ENCODE results near the gene VSIG10L2. TPM values are rescaled to one million over a fixed set of nuclear protein-coding genes. Genes with fewer than 3 reads are reported as not detected.

Gene VSIG10L2
- total RNA-seq, 4 donors from 2014 or later = not detected

GRCh38 chr11:125931668-125932067, 14.2 kb upstream of the VSIG10L2 start:
- TF ChIP-seq, protein P1, sequence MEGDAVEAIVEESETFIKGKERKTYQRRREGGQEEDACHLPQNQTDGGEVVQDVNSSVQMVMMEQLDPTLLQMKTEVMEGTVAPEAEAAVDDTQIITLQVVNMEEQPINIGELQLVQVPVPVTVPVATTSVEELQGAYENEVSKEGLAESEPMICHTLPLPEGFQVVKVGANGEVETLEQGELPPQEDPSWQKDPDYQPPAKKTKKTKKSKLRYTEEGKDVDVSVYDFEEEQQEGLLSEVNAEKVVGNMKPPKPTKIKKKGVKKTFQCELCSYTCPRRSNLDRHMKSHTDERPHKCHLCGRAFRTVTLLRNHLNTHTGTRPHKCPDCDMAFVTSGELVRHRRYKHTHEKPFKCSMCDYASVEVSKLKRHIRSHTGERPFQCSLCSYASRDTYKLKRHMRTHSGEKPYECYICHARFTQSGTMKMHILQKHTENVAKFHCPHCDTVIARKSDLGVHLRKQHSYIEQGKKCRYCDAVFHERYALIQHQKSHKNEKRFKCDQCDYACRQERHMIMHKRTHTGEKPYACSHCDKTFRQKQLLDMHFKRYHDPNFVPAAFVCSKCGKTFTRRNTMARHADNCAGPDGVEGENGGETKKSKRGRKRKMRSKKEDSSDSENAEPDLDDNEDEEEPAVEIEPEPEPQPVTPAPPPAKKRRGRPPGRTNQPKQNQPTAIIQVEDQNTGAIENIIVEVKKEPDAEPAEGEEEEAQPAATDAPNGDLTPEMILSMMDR (IDR thresholded peaks at IDR 0.05; ENCODE audit: low read depth) = no peak

- TF ChIP-seq, protein P1 (IDR thresholded peaks at IDR 0.05; ENCODE audit: low read depth) = no peak
Observed at GRCh38 chr11:125932301-125932700, 13.5 kb upstream of the VSIG10L2 start.

DNA sequence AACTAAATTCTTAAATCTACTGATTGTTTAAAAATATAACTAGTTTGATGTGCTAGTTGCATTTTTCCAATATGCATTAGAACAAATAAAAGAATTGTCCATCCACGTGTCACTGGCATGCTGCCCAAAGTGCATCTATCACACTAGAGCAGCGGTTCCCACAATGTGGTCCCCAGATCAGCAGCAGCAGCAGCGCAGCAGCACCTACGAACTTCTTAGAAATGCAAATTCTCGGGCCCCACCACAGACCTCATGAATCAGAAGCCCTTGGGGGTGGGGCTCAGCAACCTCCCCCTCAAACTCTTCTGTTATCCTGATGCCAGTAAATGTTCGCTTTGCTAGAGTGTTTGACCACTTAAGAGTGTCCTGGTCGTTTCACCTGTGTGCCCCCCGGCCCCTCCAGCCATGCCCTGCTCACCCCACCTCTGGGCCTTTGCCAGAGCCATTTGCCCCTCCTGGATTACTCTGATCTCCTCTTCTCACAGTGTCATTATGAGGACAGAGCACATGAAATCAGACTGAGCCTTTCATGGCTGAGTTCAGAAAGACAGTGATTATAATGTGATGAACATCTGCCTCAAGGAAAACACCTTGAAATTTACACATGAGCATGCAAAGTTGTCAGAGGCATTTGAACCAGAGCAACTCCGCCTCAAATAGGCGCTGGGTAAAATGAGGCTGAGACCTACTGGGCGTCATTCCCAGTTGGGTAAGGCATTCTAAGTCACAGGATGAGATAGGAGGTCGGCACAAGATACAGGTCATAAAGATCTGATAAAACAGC, 12.6 kb upstream of the VSIG10L2 start:
- TF ChIP-seq, protein P1 (IDR thresholded peaks at IDR 0.05; ENCODE audit: low read depth) = no peak

DNA sequence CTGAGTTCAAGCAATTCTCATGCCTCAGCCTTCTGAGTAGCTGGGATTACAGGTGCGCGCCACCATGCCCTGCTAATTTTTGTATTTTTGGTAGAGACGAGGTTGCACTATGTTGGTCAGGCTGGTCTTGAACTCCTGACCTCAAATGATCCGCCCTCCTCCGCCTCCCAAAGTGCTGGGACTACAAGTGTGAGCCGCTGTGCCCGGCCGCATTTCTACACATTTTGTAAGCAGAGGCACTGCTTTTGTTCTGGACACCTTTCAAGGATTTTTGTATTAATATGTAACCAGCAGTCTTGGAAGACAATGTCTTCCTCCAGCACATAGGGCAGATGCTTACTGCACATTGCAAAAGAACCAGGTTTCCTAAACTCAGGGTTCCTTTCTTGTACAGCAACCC, 11.4 kb upstream of the VSIG10L2 start:
- TF ChIP-seq, protein P1 (IDR thresholded peaks at IDR 0.05; ENCODE audit: low read depth) = no peak

DNA sequence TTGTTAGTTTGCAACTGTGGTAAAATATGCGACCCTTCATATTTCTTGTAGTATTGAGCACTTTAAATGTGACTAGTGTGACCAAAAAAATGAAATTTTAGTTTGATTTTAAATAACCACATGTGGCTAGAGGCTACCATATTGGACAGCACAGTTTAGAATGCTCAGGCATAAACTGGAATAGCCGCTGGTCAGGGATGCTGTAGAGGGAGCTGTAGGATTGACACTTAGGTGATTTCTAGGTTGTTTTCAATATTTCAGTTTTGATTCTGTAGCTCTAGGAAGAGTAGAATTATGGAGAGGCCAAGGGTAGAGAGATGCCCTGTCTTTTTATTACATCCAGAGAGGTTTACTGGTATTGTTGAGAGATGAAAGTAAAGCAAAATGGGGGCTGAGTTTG, 10.8 kb upstream of the VSIG10L2 start:
- TF ChIP-seq, protein P1 (IDR thresholded peaks at IDR 0.05; ENCODE audit: low read depth) = no peak

DNA sequence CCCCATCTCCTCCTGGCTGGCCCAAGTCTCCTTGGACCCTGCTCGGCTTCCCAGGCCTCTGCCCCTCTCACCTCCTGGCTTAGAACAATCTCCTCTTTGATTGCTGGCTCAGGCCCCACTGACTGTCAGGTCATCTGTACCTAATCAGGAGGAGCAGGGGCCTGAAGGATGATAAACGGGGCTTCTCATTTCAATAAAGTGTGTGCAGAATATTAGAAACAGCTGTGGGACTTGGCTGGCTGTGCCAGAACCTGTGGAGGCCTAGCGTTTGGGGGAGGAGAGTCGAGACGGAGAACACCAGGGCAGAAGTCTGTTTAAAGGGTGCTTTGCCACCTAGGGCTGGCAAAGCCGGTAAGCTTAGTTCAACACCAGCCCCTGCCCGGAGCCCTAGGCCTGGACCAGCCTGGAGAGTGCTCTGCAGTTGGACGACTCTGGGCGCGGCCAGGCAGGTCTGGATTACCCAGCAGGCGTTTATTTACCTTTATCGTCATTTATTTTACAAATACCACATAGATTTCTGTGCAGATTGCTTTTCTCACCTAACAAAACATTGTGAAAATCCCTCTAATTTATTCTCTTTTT, 10.1 kb upstream of the VSIG10L2 start:
- TF ChIP-seq, protein P1 (IDR thresholded peaks at IDR 0.05; ENCODE audit: low read depth) = no peak

GRCh38 chr11:125938418-125938817, 7.4 kb upstream of the VSIG10L2 start:
- TF ChIP-seq, protein P1 (IDR thresholded peaks at IDR 0.05; ENCODE audit: low read depth) = no peak
